ENCODE measurements around the gene SCGN. TPM values are rescaled to one million over a fixed set of nuclear protein-coding genes. Genes with fewer than 3 reads are reported as not detected.
A peak's percentile ranks its signal among the peaks of the same experiment; 100 is the strongest.

SCGN gene
- total RNA-seq, 1 donor from 2014 or later = not detected

GRCh38 chr6:25710287-25710686 lies 58.3 kb downstream of the SCGN start:
- TF ChIP-seq CTCF (conservative IDR thresholded peaks at IDR 0.05; ENCODE audit: low read depth, low read length) = no peak
- H3K4me3 ChIP-seq (ENCODE audit: low read depth, low read length) = no peak overlapping the region
- DNase-seq (ENCODE audit: low read depth) = no peak

DNA sequence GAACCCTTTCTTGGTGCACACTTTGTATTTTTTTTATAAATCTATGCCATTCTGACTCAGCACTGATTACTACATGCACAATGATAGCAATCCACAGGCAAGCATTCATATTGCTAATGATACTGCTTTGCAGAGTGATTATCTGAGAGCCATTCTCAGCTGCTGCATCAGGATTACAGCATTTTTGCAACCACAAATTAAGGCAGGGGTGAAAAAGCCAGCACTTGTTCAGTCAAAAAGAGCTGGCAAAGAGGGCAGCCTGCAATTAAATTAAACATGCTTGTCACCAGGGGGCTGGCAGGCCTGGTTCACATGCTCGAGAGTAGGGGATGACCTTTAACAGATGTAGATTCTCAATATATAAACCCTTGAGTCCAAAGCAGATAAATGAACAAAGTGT lies 61.8 kb downstream of the SCGN start:
- no peak overlapping the region for H3K4me3 ChIP-seq (ENCODE audit: low read depth, low read length)
- TF ChIP-seq CTCF (conservative IDR thresholded peaks at IDR 0.05; ENCODE audit: low read depth, low read length) = no peak
- no peak for DNase-seq (ENCODE audit: low read depth)

- no peak for TF ChIP-seq CTCF (conservative IDR thresholded peaks at IDR 0.05; ENCODE audit: low read depth, low read length)
- no peak for DNase-seq (ENCODE audit: low read depth)
- H3K4me3 ChIP-seq (ENCODE audit: low read depth, low read length) = no peak overlapping the region
Measured at GRCh38 chr6:25714765-25715164, 62.8 kb downstream of the SCGN start.

GRCh38 chr6:25715794-25716193 lies 63.8 kb downstream of the SCGN start:
- peak; percentile 38 for DNase-seq (ENCODE audit: low read depth)
- no peak for TF ChIP-seq CTCF (conservative IDR thresholded peaks at IDR 0.05; ENCODE audit: low read depth, low read length)
- H3K4me3 ChIP-seq (ENCODE audit: low read depth, low read length) = peak overlapping the region; percentile 30

DNA sequence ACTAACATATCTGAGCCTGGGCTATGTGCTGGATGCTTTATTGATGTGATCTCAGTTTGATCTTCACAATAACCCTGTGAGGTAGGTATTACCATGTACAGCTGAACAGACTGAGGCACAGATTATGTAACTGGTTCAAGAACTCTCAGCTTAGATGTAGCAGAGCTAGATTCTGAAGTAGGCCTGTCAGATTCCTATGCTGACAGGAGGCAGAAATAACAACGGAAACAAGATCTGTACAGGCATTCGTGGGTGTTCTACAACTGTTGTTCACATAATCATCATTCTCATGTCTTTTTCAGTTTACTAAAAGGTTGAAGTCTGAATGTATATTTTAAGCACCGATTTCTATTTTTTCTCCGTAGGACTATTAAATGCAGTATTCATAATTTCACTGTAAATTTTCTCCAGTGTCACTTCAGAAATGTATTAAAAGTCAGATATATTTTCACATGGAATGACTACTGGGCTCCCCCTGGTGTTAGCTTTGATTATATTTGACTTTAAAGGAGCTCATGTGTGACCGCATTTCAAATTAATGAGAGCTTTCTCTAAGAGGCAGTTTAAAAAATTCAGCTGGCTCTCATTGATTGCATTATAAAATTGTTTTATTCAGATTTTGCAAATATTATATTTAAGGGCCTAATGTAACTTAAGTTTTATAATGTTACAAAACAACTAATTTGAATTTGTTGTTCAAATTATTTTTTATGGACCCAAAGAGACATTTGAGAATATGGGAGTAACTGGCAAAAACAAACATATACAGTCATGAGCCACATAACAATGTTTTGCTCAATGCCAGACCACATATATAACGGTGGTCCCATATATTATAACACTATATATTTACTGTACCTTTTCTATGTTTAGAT lies 66.1 kb downstream of the SCGN start:
- peak; percentile 71 for TF ChIP-seq CTCF (conservative IDR thresholded peaks at IDR 0.05; ENCODE audit: low read depth, low read length)
- no peak overlapping the region for H3K4me3 ChIP-seq (ENCODE audit: low read depth, low read length)
- DNase-seq (ENCODE audit: low read depth) = no peak

DNA sequence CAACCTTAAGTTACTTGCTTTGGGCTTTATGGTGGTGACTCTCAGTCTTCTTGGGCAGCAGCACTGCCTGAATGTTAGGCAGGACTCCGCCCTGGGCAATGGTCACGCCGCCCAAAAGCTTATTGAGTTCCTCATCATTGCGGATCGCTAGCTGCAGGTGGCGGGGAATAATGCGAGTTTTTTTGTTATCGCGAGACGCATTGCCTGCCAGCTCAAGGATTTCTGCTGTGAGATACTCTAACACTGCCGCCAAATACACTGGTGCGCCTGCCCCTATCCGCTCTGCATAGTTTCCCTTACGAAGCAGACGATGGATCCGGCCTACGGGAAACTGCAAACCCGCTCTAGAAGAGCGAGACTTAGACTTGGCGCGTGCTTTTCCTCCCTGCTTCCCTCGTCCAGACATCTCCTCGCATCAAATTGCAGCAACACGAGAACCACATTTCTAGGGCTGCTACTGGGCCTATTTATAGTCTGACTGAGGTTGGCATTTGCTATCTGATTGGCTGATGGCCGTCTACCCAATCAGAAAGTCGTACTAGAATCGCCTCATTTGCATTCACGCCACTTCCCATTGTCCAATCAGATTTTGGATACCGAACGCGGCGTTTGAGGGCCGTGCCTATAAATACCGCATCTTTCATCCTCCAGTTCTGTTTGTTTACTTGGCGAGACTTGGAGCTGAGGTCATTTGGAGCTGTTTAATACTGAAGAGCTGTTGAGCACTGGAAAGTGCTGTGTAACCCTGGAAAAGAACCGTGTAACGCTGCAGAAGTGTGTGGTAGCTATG lies 74.3 kb downstream of the SCGN start:
- DNase-seq (ENCODE audit: low read depth) = no peak
- no peak overlapping the region for H3K4me3 ChIP-seq (ENCODE audit: low read depth, low read length)
- TF ChIP-seq CTCF (conservative IDR thresholded peaks at IDR 0.05; ENCODE audit: low read depth, low read length) = no peak
